NCI-H460 (cell line): ENCODE data around the gene ABHD17C. TPM values are rescaled to one million over a fixed set of nuclear protein-coding genes. Genes with fewer than 3 reads are reported as not detected.

Experiments used
- small RNA-seq, 2 experiments: library from RNA; depleted of rRNA; stranded (forward); fragments of <200 nt; gene quantifications; one replicate each; pipeline ENCODE3, GENCODE V24; 2014
- total RNA-seq: library from RNA; depleted of rRNA; stranded (reverse); fragments of >200 nt; shearing (Covaris generic); gene quantifications from 2 replicates; pipeline ENCODE4 v1.2.3, GENCODE V29; 2014; rRNA removed

ABHD17C gene
- total RNA-seq, 1 experiment from 2014 or later = 6.7 TPM

Small RNAs within 50 kb of the gene (small RNA-seq; reads per million reads assigned to genes)
- gene RNU6-380P = 0 reads per million in 2 experiments

Other genes starting within 250 kb of the ABHD17C start
- gene CEMIP, start 84.1 kb downstream of the ABHD17C start, total RNA-seq = 0.87 and 1.0 TPM in 2 replicates